ENCODE data around the gene WDR20. TPM values are rescaled to one million over a fixed set of nuclear protein-coding genes. Genes with fewer than 3 reads are reported as not detected.
A peak's percentile ranks its signal among the peaks of the same experiment; 100 is the strongest.

Gene WDR20
- total RNA-seq, 4 donors from 2014 or later, result 27.6 to 36.7 (median 33.6) TPM

GRCh38 chr14:102212356-102212755, 72.7 kb downstream of the WDR20 start:
- TF ChIP-seq POLR2A (IDR thresholded peaks at IDR 0.05) (no peak), CTCF (IDR thresholded peaks at IDR 0.05) (no peak)
- Histone ChIP-seq H3K36me3 (peaks cover 0 to 51% (median 0%) of the 10 kb centered on the region in 3 donors), H3K4me1 (no peaks in the 10 kb centered on the region), H3K9me3 (no peaks in the 10 kb centered on the region), H3K27me3 (no peaks in the 10 kb centered on the region), H3K4me3 (no peak overlapping the region), H3K27ac (no peak overlapping the region)
- DNase-seq, result peak in 1 of 3 donors; percentile 21

DNA sequence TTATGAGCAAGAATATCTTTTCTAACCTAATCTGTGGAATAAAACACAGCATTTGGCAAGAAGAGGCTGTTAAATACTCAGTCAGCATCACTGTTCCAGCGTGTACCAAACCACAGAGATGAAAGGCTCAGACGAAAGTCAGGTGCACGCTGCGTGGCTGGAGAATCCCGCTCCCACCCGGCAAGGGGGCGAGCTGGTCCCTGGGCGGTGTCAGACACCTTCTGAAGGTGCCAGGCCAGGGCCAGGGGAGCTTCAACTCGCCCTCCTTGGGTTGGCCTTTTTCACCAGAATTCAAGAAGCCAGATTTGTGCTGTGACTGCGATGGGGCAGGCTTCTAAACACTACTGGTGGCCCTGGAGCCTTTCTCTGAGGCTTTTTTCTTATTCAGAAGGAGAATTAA, 73.1 kb downstream of the WDR20 start:
- H3K4me3 ChIP-seq, result no peak overlapping the region
- DNase-seq, result peak in 1 of 3 donors; percentile 36

GRCh38 chr14:102213470-102213869, 73.8 kb downstream of the WDR20 start:
- Histone ChIP-seq H3K27me3 (no peaks in the 10 kb centered on the region), H3K36me3 (peaks cover 0 to 43% (median 0%) of the 10 kb centered on the region in 3 donors), H3K27ac (no peak overlapping the region), H3K9me3 (no peaks in the 10 kb centered on the region), H3K4me3 (no peak overlapping the region), H3K4me1 (no peaks in the 10 kb centered on the region)
- peak in 1 of 3 donors; percentile 24 for DNase-seq
- no peak for TF ChIP-seq CTCF (IDR thresholded peaks at IDR 0.05)
- TF ChIP-seq POLR2A (IDR thresholded peaks at IDR 0.05), result no peak

More for the DNA sequence above, 73.1 kb downstream of the WDR20 start:
- TF ChIP-seq POLR2A (IDR thresholded peaks at IDR 0.05) (no peak), CTCF (IDR thresholded peaks at IDR 0.05) (no peak)
- Histone ChIP-seq H3K4me1 (no peaks in the 10 kb centered on the region), H3K27ac (no peak overlapping the region), H3K9me3 (no peaks in the 10 kb centered on the region), H3K27me3 (no peaks in the 10 kb centered on the region), H3K36me3 (peaks cover 0 to 49% (median 0%) of the 10 kb centered on the region in 3 donors)

DNA sequence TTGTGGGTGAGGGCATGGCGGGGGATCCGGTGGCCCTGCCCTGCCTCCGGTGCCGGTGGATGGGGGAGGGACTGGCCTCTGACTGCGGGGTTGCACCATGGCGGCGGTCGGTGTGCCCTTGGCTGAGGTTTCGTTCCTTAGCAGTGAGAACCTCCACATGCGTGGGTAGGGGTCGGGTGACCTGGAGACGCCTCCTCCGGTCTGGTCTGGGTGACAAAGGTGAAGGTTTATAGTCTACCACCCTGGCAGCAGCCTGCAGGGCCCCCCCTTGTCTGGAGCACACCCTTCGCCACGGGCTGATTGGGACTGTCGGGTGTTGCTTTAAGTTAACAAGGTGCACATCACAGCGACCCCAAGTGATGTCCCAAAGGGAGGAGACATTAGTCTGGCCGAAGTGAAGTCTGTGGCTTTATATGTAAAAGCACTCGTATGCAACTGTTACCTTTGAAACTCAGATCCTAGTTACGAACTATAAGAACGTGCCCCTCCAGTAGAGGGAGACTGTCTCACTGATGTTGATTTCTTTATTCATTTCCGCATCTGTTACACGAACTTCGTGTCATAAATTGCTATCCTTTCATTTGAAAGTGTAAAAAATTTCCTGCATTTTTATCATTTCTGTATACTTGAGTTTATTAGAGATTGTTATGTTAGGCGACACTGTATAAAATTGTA, 74.4 kb downstream of the WDR20 start:
- TF ChIP-seq CTCF (IDR thresholded peaks at IDR 0.05) (no peak), POLR2A (IDR thresholded peaks at IDR 0.05) (no peak)
- DNase-seq, result peak in 1 of 3 donors; percentile 10
- H3K9me3 ChIP-seq, result no peaks in the 10 kb centered on the region
- no peak overlapping the region for H3K27ac ChIP-seq
- no peaks in the 10 kb centered on the region for H3K4me1 ChIP-seq
- H3K4me3 ChIP-seq, result no peak overlapping the region
- H3K36me3 ChIP-seq, result peaks cover 0 to 37% (median 0%) of the 10 kb centered on the region in 3 donors
- H3K27me3 ChIP-seq, result no peaks in the 10 kb centered on the region

- Histone ChIP-seq H3K4me3 (no peak overlapping the region), H3K27me3 (no peaks in the 10 kb centered on the region), H3K4me1 (no peaks in the 10 kb centered on the region), H3K36me3 (peaks cover 0 to 37% (median 0%) of the 10 kb centered on the region in 3 donors), H3K9me3 (no peaks in the 10 kb centered on the region), H3K27ac (no peak overlapping the region)
- TF ChIP-seq CTCF (IDR thresholded peaks at IDR 0.05) (no peak), POLR2A (IDR thresholded peaks at IDR 0.05) (no peak)
- DNase-seq, result peak in 1 of 3 donors; percentile 12
These were observed 75.4 kb downstream of the WDR20 start for GRCh38 chr14:102215071-102215470.

All from Peyer's patch (tissue), 4 donors.